ENCODE measurements around the gene ZNF350.

DNA sequence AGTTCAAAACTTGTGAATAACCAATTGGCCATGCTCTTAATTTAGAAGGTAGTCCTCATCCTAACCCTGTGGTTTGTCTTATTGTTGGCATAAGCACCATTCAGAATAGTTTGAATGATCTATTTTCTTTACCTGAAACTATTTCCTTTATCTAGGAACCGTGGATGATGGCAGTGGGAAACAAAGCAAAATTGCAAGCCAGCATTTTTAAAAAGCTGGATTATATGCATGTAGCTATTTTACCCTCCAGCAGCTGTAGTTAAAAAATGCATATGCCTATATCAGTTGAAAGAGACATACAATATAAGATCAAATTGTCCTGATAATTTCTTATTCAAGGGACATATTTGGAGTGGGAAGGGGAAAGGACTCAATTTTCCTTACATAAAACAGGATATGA, 40.0 kb downstream of the ZNF350 start:
- TF ChIP-seq, protein P1, sequence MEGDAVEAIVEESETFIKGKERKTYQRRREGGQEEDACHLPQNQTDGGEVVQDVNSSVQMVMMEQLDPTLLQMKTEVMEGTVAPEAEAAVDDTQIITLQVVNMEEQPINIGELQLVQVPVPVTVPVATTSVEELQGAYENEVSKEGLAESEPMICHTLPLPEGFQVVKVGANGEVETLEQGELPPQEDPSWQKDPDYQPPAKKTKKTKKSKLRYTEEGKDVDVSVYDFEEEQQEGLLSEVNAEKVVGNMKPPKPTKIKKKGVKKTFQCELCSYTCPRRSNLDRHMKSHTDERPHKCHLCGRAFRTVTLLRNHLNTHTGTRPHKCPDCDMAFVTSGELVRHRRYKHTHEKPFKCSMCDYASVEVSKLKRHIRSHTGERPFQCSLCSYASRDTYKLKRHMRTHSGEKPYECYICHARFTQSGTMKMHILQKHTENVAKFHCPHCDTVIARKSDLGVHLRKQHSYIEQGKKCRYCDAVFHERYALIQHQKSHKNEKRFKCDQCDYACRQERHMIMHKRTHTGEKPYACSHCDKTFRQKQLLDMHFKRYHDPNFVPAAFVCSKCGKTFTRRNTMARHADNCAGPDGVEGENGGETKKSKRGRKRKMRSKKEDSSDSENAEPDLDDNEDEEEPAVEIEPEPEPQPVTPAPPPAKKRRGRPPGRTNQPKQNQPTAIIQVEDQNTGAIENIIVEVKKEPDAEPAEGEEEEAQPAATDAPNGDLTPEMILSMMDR (conservative IDR thresholded peaks at IDR 0.05 in 1 of 2, IDR thresholded peaks at IDR 0.05 in 1 of 2; ENCODE audit: low read depth in 1 of 2, low read length in 2 of 2): no peak
- TF ChIP-seq EZH2 (IDR thresholded peaks at IDR 0.05; ENCODE audit: low read length, missing control alignments): no peak

Measured in fibroblast of lung (primary cell).